Ovary (tissue), 3 donors: ENCODE results near the gene LARP4B.

ENCODE experiments used
- CTCF ChIP-seq, 3 donors: fragments of 450-650 bp in 2 of 3; fragments of 200-600 bp in 1 of 3; IDR thresholded peaks; one replicate each; pipeline versions ENCODE4 v1.5.1 to v1.8.0; 2016 to 2022; ENCODE audit warnings: antibody characterized with exemption in 3 of 3, mild to moderate bottlenecking in 1 of 3
- EP300 ChIP-seq: sonication (generic); formaldehyde crosslinking; IDR thresholded peaks from one replicate; pipeline ENCODE4 v1.6.1; 2017; ENCODE audit warnings: antibody characterized with exemption
- POLR2A ChIP-seq: fragments of 450-650 bp; IDR thresholded peaks from one replicate; pipeline ENCODE4 v1.6.1; 2017; ENCODE audit warnings: antibody characterized with exemption, mild to moderate bottlenecking, moderate library complexity
- donor health status: DM: no; HTN: no; CAD: no.

DNA sequence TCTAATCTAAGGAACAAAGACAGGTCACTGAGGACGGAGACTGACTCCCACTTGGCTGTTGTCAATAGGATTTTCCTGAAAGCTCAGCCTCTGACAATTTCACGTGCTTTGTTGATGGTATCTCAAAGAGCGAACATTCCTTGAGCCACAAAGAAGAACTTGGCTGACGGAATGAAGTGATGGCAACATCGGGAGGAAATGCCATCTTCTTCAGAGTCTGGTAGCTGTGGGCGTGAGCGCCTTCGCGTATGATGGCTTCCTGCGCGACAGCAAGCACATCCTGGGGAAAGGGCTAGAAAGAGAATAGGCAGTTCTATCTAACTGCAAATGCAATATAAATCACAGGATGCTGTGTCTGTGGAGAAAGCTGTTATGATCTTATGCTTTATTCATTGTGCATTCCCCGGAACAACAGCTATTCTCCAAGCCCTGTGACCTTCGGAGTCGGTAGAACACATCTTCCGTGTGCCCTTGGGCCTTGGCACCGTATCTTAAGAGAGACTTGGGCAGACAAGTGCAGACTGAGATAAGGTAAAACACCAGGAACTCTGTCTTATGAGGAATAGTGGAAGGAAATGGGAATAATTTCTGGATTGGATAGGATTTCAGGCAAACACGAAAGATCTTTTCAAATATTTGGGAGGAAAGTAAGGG lies 37.2 kb upstream of the LARP4B start:
- TF ChIP-seq CTCF (IDR thresholded peaks at IDR 0.05), result no peak
- TF ChIP-seq POLR2A, result no peak
- no peak for TF ChIP-seq EP300
